K562 (cell line): ENCODE data around the gene SLC24A3. TPM values are rescaled to one million over a fixed set of nuclear protein-coding genes. Genes with fewer than 3 reads are reported as not detected.

Experiments
- ATAC-seq: fragments of 200-7000 bp; cut with Tn5 transposase; 3 replicates; pipeline ENCODE4 v1.9.1; 2020; ENCODE audit warnings: moderate library complexity
- BruUV-seq: library from RNA; stranded (reverse); fragments of 400-500 nt; replicated peaks from 2 replicates; lab custom pipeline; 2021; lab: Mats Ljungman, UMichigan
- CTCF ChIA-PET: fragments of 300-600 bp; formaldehyde crosslinking; extraction: SDS; loops from one replicate; lab custom pipeline; 2021; ENCODE audit warnings: low intra/inter-chr PET ratio; lab: Yijun Ruan, JAX
- POLR2A ChIA-PET: fragments of 300-600, 350-650 bp; sonication (Branson Sonifier 250); formaldehyde crosslinking; extraction: SDS; loops from one replicate; lab custom pipeline; 2021; ENCODE audit warnings: antibody characterized with exemption, inconsistent platforms; lab: Yijun Ruan, JAX
- DNase-seq, 4 experiments: peaks; one replicate each; pipeline versions ENCODE4 v3.0.0 to v3.0.0-alpha.2; 2011 to 2018; ENCODE audit warnings: low spot score in 3 of 4, mixed read lengths in 3 of 4; ENCODE audit errors: extremely low read depth in 1 of 4
- FAIRE-seq: peaks from 2 replicates; lab custom pipeline; 2011; peaks lifted over from hg19 to GRCh38; lab: Jason Lieb, UNC
- H2AFZ ChIP-seq: 2 replicates; pipeline ENCODE4 v1.6.0; 2011; ENCODE audit warnings: low read depth, low read length, control low read depth, inconsistent platforms
- H3K27ac ChIP-seq: fragments of 200-600 bp; 3 replicates; pipeline ENCODE4 v1.8.0; 2011; ENCODE audit warnings: low read depth, mild to moderate bottlenecking, control low read depth, inconsistent platforms, low read length, moderate library complexity, mixed read lengths; ENCODE audit errors: extremely low read depth
- H3K27me3 ChIP-seq, 2 experiments: fragments of 300-600 bp in 1 of 2; 2 replicates in 1 of 2; 3 replicates in 1 of 2; pipeline versions ENCODE4 v1.6.0 to v1.8.0; 2011; ENCODE audit warnings: inconsistent platforms in 2 of 2, low read length in 2 of 2, mild to moderate bottlenecking in 1 of 2, mixed read lengths in 1 of 2, moderate library complexity in 1 of 2; ENCODE audit not compliant: control insufficient read depth in 2 of 2, insufficient read depth in 2 of 2
- H3K36me3 ChIP-seq: fragments of 300-600 bp; 3 replicates; pipeline ENCODE4 v1.8.0; 2011; ENCODE audit warnings: mild to moderate bottlenecking, low read length, inconsistent platforms; ENCODE audit not compliant: control insufficient read depth, insufficient read depth
- H3K4me1 ChIP-seq, 2 experiments: fragments of 200-600 bp in 1 of 2; replicated peaks in 1 of 2; 2 replicates in 1 of 2; 3 replicates in 1 of 2; pipeline versions ENCODE4 v1.5.1 to v1.8.0; 2011; ENCODE audit warnings: inconsistent platforms in 2 of 2, low read length in 2 of 2, mild to moderate bottlenecking in 1 of 2, mixed read lengths in 1 of 2, moderate library complexity in 1 of 2; ENCODE audit not compliant: control insufficient read depth in 2 of 2, insufficient read depth in 2 of 2
- H3K4me2 ChIP-seq: 2 replicates; pipeline ENCODE4 v1.6.1; 2011; ENCODE audit warnings: low read length, control low read depth, inconsistent platforms, mixed read lengths; ENCODE audit not compliant: insufficient read depth
- H3K4me3 ChIP-seq: fragments of 200-600 bp; sonication (generic), shearing (Covaris generic); 2 replicates; pipeline ENCODE4 v1.5.1; 2016; ENCODE audit warnings: control low read depth, inconsistent platforms
- H3K79me2 ChIP-seq: fragments of 200-600 bp; 3 replicates; pipeline ENCODE4 v1.8.0; 2011; ENCODE audit warnings: low read length, inconsistent platforms; ENCODE audit not compliant: control insufficient read depth, insufficient read depth
- H3K9ac ChIP-seq, 2 experiments: 2 replicates each; pipeline versions ENCODE4 v1.6.0 to v1.6.1; 2011; ENCODE audit warnings: low read depth in 2 of 2, low read length in 2 of 2, control low read depth in 1 of 2, inconsistent platforms in 1 of 2, mild to moderate bottlenecking in 1 of 2, mixed read lengths in 1 of 2; ENCODE audit not compliant: insufficient read depth in 1 of 2
- H3K9me1 ChIP-seq: one replicate; pipeline ENCODE4 v1.6.0; 2011; ENCODE audit warnings: inconsistent platforms, mild to moderate bottlenecking, low read length, moderate library complexity; ENCODE audit not compliant: control insufficient read depth, insufficient read depth
- H3K9me3 ChIP-seq: replicated peaks from 2 replicates; pipeline ENCODE4 v1.5.1; 2011; ENCODE audit warnings: low read depth, low read length, inconsistent platforms; ENCODE audit not compliant: control insufficient read depth, insufficient read depth
- H4K20me1 ChIP-seq: replicated peaks from 2 replicates; pipeline ENCODE4 v1.6.1; 2011; ENCODE audit warnings: low read length, inconsistent platforms, mixed read lengths; ENCODE audit not compliant: control insufficient read depth, insufficient read depth
- ETV6 ChIP-seq, 3 experiments: fragments of 150-350 bp in 1 of 3; sonication (generic) in 1 of 3; formaldehyde crosslinking in 1 of 3; IDR thresholded peaks; 2 replicates each; pipeline versions ENCODE4 v1.6.1 to v1.8.0; 2014 to 2022; ENCODE audit warnings: borderline replicate concordance in 2 of 3, low read depth in 2 of 3, antibody characterized with exemption in 1 of 3, low read length in 1 of 3, mild to moderate bottlenecking in 1 of 3, missing genetic modification reagents in 1 of 3
- HNRNPL ChIP-seq: fragments of 200-400 bp; formaldehyde crosslinking; IDR thresholded peaks from 2 replicates; pipeline ENCODE4 v1.6.1; 2017; ENCODE audit warnings: low read depth, mild to moderate bottlenecking, low read length
- JUN ChIP-seq, 2 experiments: sonication (generic) in 1 of 2; formaldehyde crosslinking in 1 of 2; IDR thresholded peaks; 2 replicates each; pipeline versions ENCODE4 v1.6.1 to v1.8.0; 2012 to 2022; ENCODE audit warnings: borderline replicate concordance in 2 of 2, mild to moderate bottlenecking in 2 of 2, improper control_type of control experiment in 1 of 2, low read depth in 1 of 2, low read length in 1 of 2, missing genetic modification reagents in 1 of 2
- MAFK ChIP-seq: IDR thresholded peaks from 2 replicates; pipeline ENCODE4 v1.6.1; 2011; ENCODE audit warnings: low read length, improper control_type of control experiment
- MCM5 ChIP-seq: fragments of 450-650 bp; IDR thresholded peaks from 2 replicates; pipeline ENCODE4 v1.6.1; 2016; ENCODE audit warnings: low read depth
- MECOM ChIP-seq: fragments of 250-450 bp; sonication (Bioruptor Pico); IDR thresholded peaks from 2 replicates; pipeline ENCODE4 v1.8.0; 2022; ENCODE audit warnings: inconsistent platforms
- POLR2H ChIP-seq: IDR thresholded peaks from 2 replicates; pipeline ENCODE4 v1.6.1; 2016; ENCODE audit warnings: missing genetic modification characterization, low read depth, mild to moderate bottlenecking, control low read depth, missing compliant biosample characterization, moderate library complexity
- PRPF4 ChIP-seq: fragments of 200-400 bp; formaldehyde crosslinking; IDR thresholded peaks from one replicate; pipeline ENCODE4 v1.6.1; 2017; ENCODE audit warnings: low read length, low read depth, mild to moderate bottlenecking; ENCODE audit not compliant: insufficient read depth, poor library complexity, severe bottlenecking
- in situ Hi-C: fragments of 300-500 bp; cut with MboI; formaldehyde crosslinking; loops from 4 replicates; pipeline ENCODE4 v1.15.0; 2018; ENCODE audit warnings: inconsistent platforms, mixed read lengths
- intact Hi-C: fragments of 100-400 bp; cut with micrococcal nuclease; formaldehyde crosslinking; loops from 2 replicates; pipeline ENCODE4 v1.14.2; 2022
- polyA plus RNA-seq, 8 experiments: library from polyadenylated mRNA; depleted of rRNA in 4 of 8; stranded (reverse) in 5 of 8; unstranded in 3 of 8; fragments of >200 nt; fragmentation: Nextera tagmentation in 2 of 8; fragmentation: Illumina TruSeq in 1 of 8; extraction: Ambion mirVana in 2 of 8; extraction: Trizol in 1 of 8; gene quantifications; 2 replicates each; pipeline versions ENCODE4 v1.2.1 to v1.2.3, GENCODE V29; 2011 to 2014; ENCODE audit warnings: inconsistent platforms in 1 of 8, missing spikeins in 1 of 8
- total RNA-seq, 7 experiments: library from RNA; depleted of rRNA in 6 of 7; stranded (reverse); fragments of >200 nt in 6 of 7; fragmentation: Illumina TruSeq in 2 of 7; extraction: Trizol in 2 of 7; gene quantifications; 2 replicates each; pipeline versions ENCODE4 v1.2.1 to v1.2.3, GENCODE V29; 2011 to 2021; ENCODE audit warnings: low replicate concordance in 1 of 7
- TF ChIP-seq, protein P1 (sequence below): sonication (generic); formaldehyde crosslinking; IDR thresholded peaks from 2 replicates; pipeline ENCODE4 v1.8.0; 2023; ENCODE audit warnings: missing genetic modification reagents, mild to moderate bottlenecking, borderline replicate concordance
- TF ChIP-seq, protein P2 (sequence below): sonication (generic); formaldehyde crosslinking; IDR thresholded peaks from 2 replicates; pipeline ENCODE4 v1.8.0; 2022; ENCODE audit warnings: missing genetic modification reagents, mild to moderate bottlenecking, moderate library complexity, borderline replicate concordance
- TF ChIP-seq, protein P3 (sequence below), 2 experiments: IDR thresholded peaks; 2 replicates each; pipeline ENCODE4 v1.6.1; 2011; ENCODE audit warnings: borderline replicate concordance in 1 of 2, control low read depth in 1 of 2, low read depth in 1 of 2, low read length in 1 of 2, mild to moderate bottlenecking in 1 of 2, mixed read lengths in 1 of 2, moderate library complexity in 1 of 2; ENCODE audit not compliant: insufficient read depth in 1 of 2, insufficient read length in 1 of 2, poor library complexity in 1 of 2, severe bottlenecking in 1 of 2; ENCODE audit errors: extremely low read depth in 1 of 2

SLC24A3 gene
- total and polyA plus RNA-seq, 9 of the 15 experiments (the other 6 are each of a cell fraction or from before 2014, with no cell fraction given) = not detected

DNA sequence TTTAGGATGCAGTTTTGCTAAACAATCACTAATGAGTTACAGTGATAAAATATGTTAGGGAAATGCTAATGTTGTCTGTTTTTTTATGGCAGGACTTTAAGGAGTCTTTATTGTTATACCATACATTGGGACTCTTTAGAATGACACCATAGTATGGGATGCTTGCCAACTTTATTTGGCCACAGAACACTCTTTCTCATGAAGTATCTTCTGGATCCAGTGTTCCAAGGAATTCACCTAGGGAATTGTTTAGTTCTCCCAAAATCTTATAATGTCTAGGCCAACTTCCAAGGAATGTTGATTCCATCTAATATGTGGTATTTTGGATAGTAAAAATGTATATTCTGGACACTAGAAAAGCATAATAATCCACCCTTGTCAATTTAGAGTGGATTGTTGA is 548.9 kb downstream of the SLC24A3 start:
- Histone ChIP-seq H3K27me3 (peaks cover 0 to 9% of the 10 kb centered on the region in 2 experiments; a peak in 2 of 5 replicates), H3K4me1 (peaks cover 0 to 9% of the 10 kb centered on the region in 2 experiments; a peak in 1 of 5 replicates), H3K27ac (no peak overlapping the region), H3K4me2 (no peak overlapping the region), H3K9ac (no peak overlapping the region), H3K79me2 (no peaks in the 10 kb centered on the region), H4K20me1 (no peaks in the 10 kb centered on the region), H3K9me3 (no peaks in the 10 kb centered on the region), H3K4me3 (no peak overlapping the region), H3K9me1 (no peaks in the 10 kb centered on the region), H3K36me3 (no peaks in the 10 kb centered on the region), H2AFZ (no peak overlapping the region)
- intact Hi-C loops (no loop called here), in situ Hi-C loops (no loop called here)
- no peak for ATAC-seq
- DNase-seq = no peak
- no TSS peak for BruUV-seq
- ChIA-PET POLR2A (no interaction called here), CTCF (no interaction called here)
- FAIRE-seq = no peak
- no peak for TF ChIP-seq MAFK
- no peak for TF ChIP-seq MECOM (CRISPR knock-in tag)
- TF ChIP-seq HNRNPL = no peak
- TF ChIP-seq, protein P1, sequence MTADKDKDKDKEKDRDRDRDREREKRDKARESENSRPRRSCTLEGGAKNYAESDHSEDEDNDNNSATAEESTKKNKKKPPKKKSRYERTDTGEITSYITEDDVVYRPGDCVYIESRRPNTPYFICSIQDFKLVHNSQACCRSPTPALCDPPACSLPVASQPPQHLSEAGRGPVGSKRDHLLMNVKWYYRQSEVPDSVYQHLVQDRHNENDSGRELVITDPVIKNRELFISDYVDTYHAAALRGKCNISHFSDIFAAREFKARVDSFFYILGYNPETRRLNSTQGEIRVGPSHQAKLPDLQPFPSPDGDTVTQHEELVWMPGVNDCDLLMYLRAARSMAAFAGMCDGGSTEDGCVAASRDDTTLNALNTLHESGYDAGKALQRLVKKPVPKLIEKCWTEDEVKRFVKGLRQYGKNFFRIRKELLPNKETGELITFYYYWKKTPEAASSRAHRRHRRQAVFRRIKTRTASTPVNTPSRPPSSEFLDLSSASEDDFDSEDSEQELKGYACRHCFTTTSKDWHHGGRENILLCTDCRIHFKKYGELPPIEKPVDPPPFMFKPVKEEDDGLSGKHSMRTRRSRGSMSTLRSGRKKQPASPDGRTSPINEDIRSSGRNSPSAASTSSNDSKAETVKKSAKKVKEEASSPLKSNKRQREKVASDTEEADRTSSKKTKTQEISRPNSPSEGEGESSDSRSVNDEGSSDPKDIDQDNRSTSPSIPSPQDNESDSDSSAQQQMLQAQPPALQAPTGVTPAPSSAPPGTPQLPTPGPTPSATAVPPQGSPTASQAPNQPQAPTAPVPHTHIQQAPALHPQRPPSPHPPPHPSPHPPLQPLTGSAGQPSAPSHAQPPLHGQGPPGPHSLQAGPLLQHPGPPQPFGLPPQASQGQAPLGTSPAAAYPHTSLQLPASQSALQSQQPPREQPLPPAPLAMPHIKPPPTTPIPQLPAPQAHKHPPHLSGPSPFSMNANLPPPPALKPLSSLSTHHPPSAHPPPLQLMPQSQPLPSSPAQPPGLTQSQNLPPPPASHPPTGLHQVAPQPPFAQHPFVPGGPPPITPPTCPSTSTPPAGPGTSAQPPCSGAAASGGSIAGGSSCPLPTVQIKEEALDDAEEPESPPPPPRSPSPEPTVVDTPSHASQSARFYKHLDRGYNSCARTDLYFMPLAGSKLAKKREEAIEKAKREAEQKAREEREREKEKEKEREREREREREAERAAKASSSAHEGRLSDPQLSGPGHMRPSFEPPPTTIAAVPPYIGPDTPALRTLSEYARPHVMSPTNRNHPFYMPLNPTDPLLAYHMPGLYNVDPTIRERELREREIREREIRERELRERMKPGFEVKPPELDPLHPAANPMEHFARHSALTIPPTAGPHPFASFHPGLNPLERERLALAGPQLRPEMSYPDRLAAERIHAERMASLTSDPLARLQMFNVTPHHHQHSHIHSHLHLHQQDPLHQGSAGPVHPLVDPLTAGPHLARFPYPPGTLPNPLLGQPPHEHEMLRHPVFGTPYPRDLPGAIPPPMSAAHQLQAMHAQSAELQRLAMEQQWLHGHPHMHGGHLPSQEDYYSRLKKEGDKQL (CRISPR knock-in tag) = no peak
- no peak for TF ChIP-seq JUN (IDR thresholded peaks at IDR 0.05; ENCODE audit: borderline replicate concordance, low read depth, low read length)
- no peak for TF ChIP-seq JUN (CRISPR knock-in tag; IDR thresholded peaks at IDR 0.05; ENCODE audit: borderline replicate concordance)
- TF ChIP-seq, protein P2, sequence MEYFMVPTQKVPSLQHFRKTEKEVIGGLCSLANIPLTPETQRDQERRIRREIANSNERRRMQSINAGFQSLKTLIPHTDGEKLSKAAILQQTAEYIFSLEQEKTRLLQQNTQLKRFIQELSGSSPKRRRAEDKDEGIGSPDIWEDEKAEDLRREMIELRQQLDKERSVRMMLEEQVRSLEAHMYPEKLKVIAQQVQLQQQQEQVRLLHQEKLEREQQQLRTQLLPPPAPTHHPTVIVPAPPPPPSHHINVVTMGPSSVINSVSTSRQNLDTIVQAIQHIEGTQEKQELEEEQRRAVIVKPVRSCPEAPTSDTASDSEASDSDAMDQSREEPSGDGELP = no peak
- TF ChIP-seq, protein P3, sequence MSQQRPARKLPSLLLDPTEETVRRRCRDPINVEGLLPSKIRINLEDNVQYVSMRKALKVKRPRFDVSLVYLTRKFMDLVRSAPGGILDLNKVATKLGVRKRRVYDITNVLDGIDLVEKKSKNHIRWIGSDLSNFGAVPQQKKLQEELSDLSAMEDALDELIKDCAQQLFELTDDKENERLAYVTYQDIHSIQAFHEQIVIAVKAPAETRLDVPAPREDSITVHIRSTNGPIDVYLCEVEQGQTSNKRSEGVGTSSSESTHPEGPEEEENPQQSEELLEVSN (IDR thresholded peaks at IDR 0.05; ENCODE audit: borderline replicate concordance in 1 of 2, extremely low read depth in 1 of 2, insufficient read depth in 1 of 2, insufficient read length in 1 of 2, low read depth in 1 of 2, low read length in 1 of 2, poor library complexity in 1 of 2, severe bottlenecking in 1 of 2) = no peak
- TF ChIP-seq POLR2H (tag) = no peak
- no peak for TF ChIP-seq PRPF4
- TF ChIP-seq MCM5 = no peak
- TF ChIP-seq ETV6 (IDR thresholded peaks at IDR 0.05; ENCODE audit: borderline replicate concordance in 1 of 2, low read depth in 2 of 2, low read length in 1 of 2) = no peak
- no peak for TF ChIP-seq ETV6 (CRISPR knock-in tag; IDR thresholded peaks at IDR 0.05; ENCODE audit: borderline replicate concordance)
